HG03103 (cell line): ENCODE data around the gene STPG4.

Experiments used
- ATAC-seq: cut with Tn5 transposase; IDR thresholded peaks from one replicate; pipeline ENCODE4 v1.9.1; 2021; ENCODE audit warnings: low read depth; ENCODE audit not compliant: unreplicated experiment

The STPG4 gene

GRCh38 chr2:47039913-47040562 is 115.1 kb downstream of the STPG4 start:
- ATAC-seq = no peak

GRCh38 chr2:47039489-47039870 is 115.6 kb downstream of the STPG4 start:
- no peak for ATAC-seq

- no peak for ATAC-seq
Measured at GRCh38 chr2:47038656-47039488, 116.2 kb downstream of the STPG4 start.

- ATAC-seq = no peak
Measured at GRCh38 chr2:47037678-47038077, 117.4 kb downstream of the STPG4 start.
